HG03575 (cell line): ENCODE results near the gene MBD3L2.

ENCODE experiments used
- ATAC-seq: cut with Tn5 transposase; IDR thresholded peaks from one replicate; pipeline ENCODE4 v1.9.1; 2021; ENCODE audit not compliant: unreplicated experiment, insufficient number of reproducible peaks, low FRiP score; ENCODE audit errors: extremely low read depth

MBD3L2 gene

DNA sequence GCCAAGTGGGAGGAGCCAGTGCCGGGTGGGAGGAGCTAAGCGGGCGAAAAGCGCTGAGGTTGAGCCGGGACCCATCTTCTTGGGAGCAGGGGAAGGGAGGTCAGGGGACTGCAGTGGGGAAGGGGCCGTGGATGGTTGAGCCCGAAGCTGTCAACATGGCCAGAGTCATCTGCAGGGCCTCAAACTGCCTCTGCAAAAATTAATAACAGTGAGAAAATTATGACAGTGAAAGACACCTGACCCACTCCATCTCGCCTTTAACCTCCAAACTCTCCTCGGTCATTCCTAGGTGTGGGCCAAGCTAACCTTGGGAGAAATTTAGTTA lies 50.4 kb downstream of the MBD3L2 start:
- no peak for ATAC-seq
